ES-I3 (cell line): Measurements from ENCODE around the gene BACH2.

ENCODE experiments used
- H3K36me3 ChIP-seq: 2 replicates; pipeline ENCODE4 v1.6.1; 2013; ENCODE audit warnings: mild to moderate bottlenecking, low read length, control low read depth, moderate library complexity; ENCODE audit not compliant: insufficient read depth
- H3K4me1 ChIP-seq: 2 replicates; pipeline ENCODE4 v1.6.1; 2013; ENCODE audit warnings: mild to moderate bottlenecking, control low read depth, low read length; ENCODE audit not compliant: insufficient read depth
- H3K9ac ChIP-seq: 2 replicates; pipeline ENCODE4 v1.6.1; 2013; ENCODE audit warnings: low read depth, mild to moderate bottlenecking, low read length, moderate library complexity
- H3K9me3 ChIP-seq: 2 replicates; pipeline ENCODE4 v1.6.1; 2013; ENCODE audit warnings: mild to moderate bottlenecking, low read length, moderate library complexity; ENCODE audit not compliant: control insufficient read depth, insufficient read depth

Gene BACH2

DNA sequence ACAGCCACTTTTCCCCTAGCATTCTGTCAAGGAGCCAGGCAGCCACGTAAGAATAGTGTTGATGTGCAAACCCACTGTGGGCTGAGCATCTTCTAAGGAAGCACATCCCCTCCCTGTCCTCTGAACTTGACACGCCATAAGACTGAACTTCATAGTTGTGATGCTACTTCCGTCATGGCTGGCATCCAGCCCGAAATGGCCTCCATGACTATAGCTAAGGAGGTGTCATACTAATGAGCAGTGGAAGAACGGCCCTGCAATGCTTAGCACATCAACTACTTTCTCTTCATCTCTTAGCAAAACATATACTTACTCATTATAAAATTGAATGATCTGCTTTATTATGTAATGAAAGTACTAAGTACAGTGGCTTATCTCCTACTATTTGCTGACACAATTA is 292.1 kb downstream of the BACH2 start:
- Histone ChIP-seq H3K9ac (no peak overlapping the region), H3K36me3 (no peaks in the 10 kb centered on the region), H3K9me3 (no peaks in the 10 kb centered on the region), H3K4me1 (peaks cover 6% of the 10 kb centered on the region; the same call in 1 of the 2 replicates)

- Histone ChIP-seq H3K4me1 (peaks cover 3% of the 10 kb centered on the region; the same call in 1 of the 2 replicates), H3K9me3 (no peaks in the 10 kb centered on the region), H3K9ac (no peak overlapping the region), H3K36me3 (no peaks in the 10 kb centered on the region)
These were observed 292.7 kb downstream of the BACH2 start for GRCh38 chr6:90003941-90004340.

DNA sequence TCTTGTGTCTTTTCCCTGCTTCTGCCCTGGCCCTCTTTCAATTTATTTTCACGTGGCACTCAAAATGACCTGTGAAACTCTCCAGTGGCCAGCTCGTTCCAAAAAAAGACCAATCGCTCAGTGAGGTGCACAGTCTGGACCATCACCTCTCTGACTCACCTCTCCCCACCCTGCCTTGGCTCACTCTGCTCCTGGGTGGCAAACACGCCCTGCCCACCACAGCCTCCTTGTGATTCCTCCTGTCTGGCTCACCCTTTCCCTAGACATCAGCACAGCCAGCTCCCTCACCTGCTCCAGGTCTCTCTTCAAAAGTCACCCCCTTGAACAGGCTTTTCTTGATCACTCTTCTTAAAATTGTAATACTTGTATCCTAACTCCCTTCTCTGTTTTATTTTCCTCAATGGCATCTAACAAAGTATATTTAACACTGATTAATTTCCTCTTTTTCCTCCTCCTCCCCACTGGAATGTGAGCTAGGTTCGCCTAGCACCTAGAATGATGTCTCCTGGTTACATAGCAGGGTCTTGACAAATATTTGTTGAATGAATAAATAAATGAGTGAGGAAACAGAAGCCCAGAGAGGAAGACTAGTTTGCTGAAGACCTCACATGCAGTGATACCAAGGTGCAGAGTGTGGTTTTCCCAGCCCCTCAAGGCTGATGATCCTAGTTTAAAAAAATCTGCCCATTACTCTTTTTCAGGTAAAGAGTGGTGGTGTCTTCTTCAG is 293.4 kb downstream of the BACH2 start:
- Histone ChIP-seq H3K9me3 (no peaks in the 10 kb centered on the region), H3K9ac (no peak overlapping the region), H3K36me3 (no peaks in the 10 kb centered on the region), H3K4me1 (no peaks in the 10 kb centered on the region)

GRCh38 chr6:90000864-90001731 is 295.5 kb downstream of the BACH2 start:
- no peaks in the 10 kb centered on the region for H3K36me3 ChIP-seq
- no peaks in the 10 kb centered on the region for H3K4me1 ChIP-seq
- no peaks in the 10 kb centered on the region for H3K9me3 ChIP-seq
- H3K9ac ChIP-seq = no peak overlapping the region

GRCh38 chr6:89999945-90000825 is 296.5 kb downstream of the BACH2 start:
- no peaks in the 10 kb centered on the region for H3K4me1 ChIP-seq
- H3K9me3 ChIP-seq = no peaks in the 10 kb centered on the region
- H3K9ac ChIP-seq = no peak overlapping the region
- H3K36me3 ChIP-seq = no peaks in the 10 kb centered on the region

DNA sequence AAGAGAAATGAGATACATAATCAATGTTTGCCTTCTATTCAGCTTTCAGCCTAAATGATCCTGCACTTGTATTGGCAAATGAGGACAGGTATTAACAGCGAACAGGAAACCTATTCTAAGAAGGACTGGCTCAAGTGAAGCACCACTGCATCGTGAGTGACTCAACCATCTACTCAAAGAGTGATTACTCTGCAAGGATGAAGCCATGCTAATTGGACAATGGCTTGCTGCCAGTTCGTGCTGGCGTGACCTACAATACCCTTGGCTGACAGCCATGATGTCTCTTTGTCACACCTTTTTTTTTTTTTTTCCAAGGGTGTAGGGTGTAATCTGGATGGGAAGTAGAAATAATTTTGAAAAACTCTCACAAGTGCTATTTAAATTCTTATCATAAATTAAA is 297.5 kb downstream of the BACH2 start:
- no peaks in the 10 kb centered on the region for H3K9me3 ChIP-seq
- no peak overlapping the region for H3K9ac ChIP-seq
- H3K4me1 ChIP-seq = no peaks in the 10 kb centered on the region
- no peaks in the 10 kb centered on the region for H3K36me3 ChIP-seq

GRCh38 chr6:89997456-89998445 is 298.9 kb downstream of the BACH2 start:
- no peak overlapping the region for H3K9ac ChIP-seq
- H3K4me1 ChIP-seq = no peaks in the 10 kb centered on the region
- H3K36me3 ChIP-seq = no peaks in the 10 kb centered on the region
- no peaks in the 10 kb centered on the region for H3K9me3 ChIP-seq

DNA sequence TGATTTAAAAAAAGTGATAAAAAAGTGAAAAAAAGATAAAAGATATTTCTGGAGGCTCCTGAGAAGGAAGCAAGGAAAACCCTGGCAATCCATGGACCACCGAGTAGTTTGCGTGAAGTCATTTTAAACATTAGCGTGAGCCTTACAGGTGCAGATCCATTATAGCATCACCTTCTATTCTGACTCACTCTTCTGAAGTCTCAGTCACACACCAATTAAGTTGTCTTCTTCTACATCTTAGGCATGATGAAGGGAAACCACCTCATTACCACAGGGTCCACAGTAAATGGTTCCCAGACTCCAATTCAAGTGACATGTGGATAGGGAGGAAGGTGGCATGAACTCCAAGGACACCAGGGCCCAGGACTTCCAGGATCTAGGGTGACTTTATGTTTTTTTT is 303.2 kb downstream of the BACH2 start:
- Histone ChIP-seq H3K9me3 (no peaks in the 10 kb centered on the region), H3K4me1 (no peaks in the 10 kb centered on the region), H3K9ac (no peak overlapping the region), H3K36me3 (no peaks in the 10 kb centered on the region)

DNA sequence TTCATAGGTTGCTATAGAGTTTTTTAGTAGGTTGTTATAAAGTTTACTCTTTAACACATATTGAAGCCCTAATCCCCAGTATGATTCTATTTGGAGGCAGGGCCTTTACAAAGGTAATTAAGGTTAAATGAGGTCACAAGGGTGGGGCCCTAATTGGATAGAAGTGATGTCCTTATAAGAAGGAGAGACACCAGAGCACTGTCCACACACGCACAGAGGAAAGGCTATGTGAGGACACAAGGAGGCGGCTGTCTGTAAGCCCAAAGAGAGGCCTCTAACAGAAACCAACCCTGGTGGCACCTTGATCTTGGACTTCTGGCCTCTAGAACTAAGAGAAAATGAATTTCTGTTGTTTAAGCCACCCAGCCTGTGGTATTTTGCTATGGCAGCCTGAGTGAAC is 303.8 kb downstream of the BACH2 start:
- no peaks in the 10 kb centered on the region for H3K36me3 ChIP-seq
- no peak overlapping the region for H3K9ac ChIP-seq
- H3K9me3 ChIP-seq = no peaks in the 10 kb centered on the region
- no peaks in the 10 kb centered on the region for H3K4me1 ChIP-seq

DNA sequence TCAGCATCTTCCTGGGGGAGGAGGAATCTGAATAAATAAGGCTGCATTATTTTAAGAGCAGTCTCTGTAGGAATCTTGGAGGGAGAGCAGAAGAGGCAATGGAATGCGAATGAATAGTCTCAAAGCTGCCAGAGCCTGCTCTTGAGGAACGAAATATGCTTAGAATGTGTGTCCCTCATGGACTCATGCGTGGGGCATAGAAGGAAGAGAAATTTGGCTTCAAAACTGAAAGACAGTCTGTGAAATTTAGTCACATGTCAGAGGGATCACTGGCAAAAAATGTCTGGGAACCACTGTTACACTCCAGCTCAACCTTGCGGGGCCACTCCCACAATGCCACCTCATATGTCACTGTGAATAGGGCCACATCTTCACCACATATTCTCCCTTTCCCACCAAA is 306.9 kb downstream of the BACH2 start:
- Histone ChIP-seq H3K4me1 (peaks cover 4% of the 10 kb centered on the region; the same call in 1 of the 2 replicates), H3K36me3 (no peaks in the 10 kb centered on the region), H3K9me3 (no peaks in the 10 kb centered on the region), H3K9ac (no peak overlapping the region)

GRCh38 chr6:89987830-89988229 is 308.8 kb downstream of the BACH2 start:
- Histone ChIP-seq H3K4me1 (peaks cover 4% of the 10 kb centered on the region; the same call in 1 of the 2 replicates), H3K36me3 (no peaks in the 10 kb centered on the region), H3K9me3 (no peaks in the 10 kb centered on the region), H3K9ac (no peak overlapping the region)

- no peaks in the 10 kb centered on the region for H3K9me3 ChIP-seq
- peaks cover 4% of the 10 kb centered on the region; the same call in 1 of the 2 replicates for H3K4me1 ChIP-seq
- H3K9ac ChIP-seq = no peak overlapping the region
- no peaks in the 10 kb centered on the region for H3K36me3 ChIP-seq
These were observed 309.5 kb downstream of the BACH2 start for GRCh38 chr6:89987140-89987539.

GRCh38 chr6:89986650-89987074 is 310.0 kb downstream of the BACH2 start:
- no peak overlapping the region for H3K9ac ChIP-seq
- no peaks in the 10 kb centered on the region for H3K36me3 ChIP-seq
- no peaks in the 10 kb centered on the region for H3K9me3 ChIP-seq
- H3K4me1 ChIP-seq = peaks cover 4% of the 10 kb centered on the region; the same call in 1 of the 2 replicates
